ENCODE results near the gene SORCS2.

SORCS2 gene

DNA sequence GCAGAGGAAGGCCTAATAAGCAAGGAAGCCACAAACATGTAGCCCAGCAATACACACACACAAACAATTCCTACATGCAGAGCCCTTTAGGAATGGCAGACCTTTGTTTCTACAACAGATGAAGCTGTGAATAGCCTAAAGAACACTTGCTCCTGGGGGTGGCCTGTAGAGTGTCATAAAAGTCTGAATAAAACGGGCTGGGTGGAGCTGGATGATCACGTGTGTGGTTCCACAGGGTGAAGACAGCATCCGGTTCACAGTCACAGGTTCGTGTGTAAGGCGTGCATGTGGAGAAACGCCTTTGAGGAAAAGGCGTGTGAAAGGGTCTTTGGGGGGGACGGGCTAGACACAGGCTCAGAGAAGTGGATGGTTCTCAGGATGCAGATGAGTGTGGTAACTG is 591.2 kb downstream of the SORCS2 start:
- TF ChIP-seq, protein P1, sequence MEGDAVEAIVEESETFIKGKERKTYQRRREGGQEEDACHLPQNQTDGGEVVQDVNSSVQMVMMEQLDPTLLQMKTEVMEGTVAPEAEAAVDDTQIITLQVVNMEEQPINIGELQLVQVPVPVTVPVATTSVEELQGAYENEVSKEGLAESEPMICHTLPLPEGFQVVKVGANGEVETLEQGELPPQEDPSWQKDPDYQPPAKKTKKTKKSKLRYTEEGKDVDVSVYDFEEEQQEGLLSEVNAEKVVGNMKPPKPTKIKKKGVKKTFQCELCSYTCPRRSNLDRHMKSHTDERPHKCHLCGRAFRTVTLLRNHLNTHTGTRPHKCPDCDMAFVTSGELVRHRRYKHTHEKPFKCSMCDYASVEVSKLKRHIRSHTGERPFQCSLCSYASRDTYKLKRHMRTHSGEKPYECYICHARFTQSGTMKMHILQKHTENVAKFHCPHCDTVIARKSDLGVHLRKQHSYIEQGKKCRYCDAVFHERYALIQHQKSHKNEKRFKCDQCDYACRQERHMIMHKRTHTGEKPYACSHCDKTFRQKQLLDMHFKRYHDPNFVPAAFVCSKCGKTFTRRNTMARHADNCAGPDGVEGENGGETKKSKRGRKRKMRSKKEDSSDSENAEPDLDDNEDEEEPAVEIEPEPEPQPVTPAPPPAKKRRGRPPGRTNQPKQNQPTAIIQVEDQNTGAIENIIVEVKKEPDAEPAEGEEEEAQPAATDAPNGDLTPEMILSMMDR (IDR thresholded peaks at IDR 0.05; ENCODE audit: low read depth, low read length), result no peak

DNA sequence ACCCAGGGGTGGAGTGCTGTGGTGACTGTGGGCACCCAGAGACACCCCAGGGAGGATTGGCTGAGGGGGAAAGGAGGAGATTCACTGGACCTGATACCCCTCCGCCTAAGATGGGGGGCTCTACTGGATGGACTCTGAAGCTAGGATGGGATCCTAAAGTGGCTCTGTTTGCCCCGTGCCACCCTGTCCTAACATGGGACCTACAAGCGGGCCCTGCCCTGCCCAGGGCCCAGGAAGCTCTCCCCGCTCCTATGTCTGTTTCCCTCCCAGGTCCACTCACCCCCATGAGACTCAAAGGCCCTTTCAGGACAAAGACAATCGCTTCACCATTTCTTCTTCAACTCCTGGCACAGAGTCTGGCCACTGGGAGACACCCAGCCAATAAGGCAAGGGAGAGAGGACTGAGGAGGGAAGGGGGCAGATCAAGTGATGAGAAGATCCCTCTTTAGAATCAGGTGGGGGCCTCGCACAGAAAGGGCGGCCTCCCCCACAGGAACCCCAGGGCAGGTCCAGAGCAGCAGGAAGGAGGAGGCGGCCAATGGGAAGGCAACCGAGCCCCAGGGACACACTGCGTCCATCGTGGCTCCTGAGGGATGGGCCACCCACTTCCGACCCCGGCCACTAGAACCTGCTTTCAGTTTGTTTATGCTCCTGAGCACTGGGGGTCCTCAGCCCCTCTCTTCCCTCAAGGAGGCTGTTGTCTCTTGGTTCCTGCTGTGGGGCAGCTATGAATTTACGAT is 592.0 kb downstream of the SORCS2 start:
- TF ChIP-seq, protein P1 (IDR thresholded peaks at IDR 0.05; ENCODE audit: low read depth, low read length), result no peak
- no peak overlapping the region for H3K4me3 ChIP-seq (ENCODE audit: low read depth, low read length)

More for the DNA sequence above, 591.2 kb downstream of the SORCS2 start:
- H3K4me3 ChIP-seq (ENCODE audit: low read depth, low read length), result no peak overlapping the region

DNA sequence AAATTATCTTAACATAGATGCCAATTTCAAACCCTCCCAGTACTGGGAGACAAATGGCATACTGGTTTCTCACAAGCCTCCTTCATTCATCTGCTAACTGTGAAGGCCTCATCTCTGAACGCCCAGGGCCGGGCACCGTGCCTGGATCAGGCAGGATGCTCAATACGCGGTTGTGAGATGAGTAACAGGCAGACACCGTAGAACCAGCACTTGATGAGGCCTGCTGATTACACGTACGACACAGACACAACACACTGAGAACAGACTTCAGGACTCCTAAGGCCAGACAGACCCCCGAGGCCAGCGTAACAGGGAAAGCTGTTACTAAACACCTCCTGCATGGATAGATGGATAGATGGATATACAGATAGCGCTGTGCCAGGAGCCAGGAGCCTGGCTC is 592.7 kb downstream of the SORCS2 start:
- no peak overlapping the region for H3K4me3 ChIP-seq (ENCODE audit: low read depth, low read length)
- TF ChIP-seq, protein P1 (IDR thresholded peaks at IDR 0.05; ENCODE audit: low read depth, low read length), result no peak

DNA sequence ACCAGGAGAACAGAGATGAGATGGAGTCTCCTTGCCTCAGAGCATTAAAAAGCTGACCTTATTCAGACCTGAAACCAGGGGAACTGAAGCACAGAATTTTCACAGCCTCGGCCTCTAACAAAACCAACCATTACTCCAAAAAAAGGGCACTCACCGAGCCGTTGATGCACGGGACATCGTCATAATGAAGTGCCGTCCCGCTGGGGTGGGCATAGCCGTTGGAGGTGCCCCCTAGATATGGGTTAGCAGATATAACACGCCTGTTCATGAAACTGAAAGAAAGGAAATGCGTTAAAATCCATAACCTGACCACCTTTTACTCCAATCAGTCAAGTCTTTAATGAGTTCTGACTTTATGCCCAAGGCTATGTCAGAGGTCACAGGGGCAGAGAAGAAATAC is 593.7 kb downstream of the SORCS2 start:
- no peak overlapping the region for H3K4me3 ChIP-seq (ENCODE audit: low read depth, low read length)
- TF ChIP-seq, protein P1 (IDR thresholded peaks at IDR 0.05; ENCODE audit: low read depth, low read length), result no peak

DNA sequence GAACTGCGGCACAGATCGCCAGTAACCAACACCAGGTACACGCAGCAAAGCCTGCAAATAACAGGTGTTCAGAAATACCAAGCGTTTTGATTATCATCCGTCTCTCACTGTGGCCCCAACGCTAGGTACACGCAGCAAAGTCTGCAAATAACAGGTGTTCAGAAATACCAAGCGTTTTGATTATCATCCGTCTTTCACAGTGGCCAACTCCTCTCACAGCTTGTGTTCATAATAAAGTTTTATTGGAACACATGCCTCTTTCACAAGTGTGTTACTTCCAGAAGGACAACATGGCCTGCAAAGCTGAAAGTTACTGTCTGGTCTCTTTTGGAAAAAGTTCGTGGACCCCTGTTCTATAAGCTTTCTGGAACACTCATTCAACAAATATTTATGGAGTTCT is 594.2 kb downstream of the SORCS2 start:
- H3K4me3 ChIP-seq (ENCODE audit: low read depth, low read length), result no peak overlapping the region
- TF ChIP-seq, protein P1 (IDR thresholded peaks at IDR 0.05; ENCODE audit: low read depth, low read length), result no peak

DNA sequence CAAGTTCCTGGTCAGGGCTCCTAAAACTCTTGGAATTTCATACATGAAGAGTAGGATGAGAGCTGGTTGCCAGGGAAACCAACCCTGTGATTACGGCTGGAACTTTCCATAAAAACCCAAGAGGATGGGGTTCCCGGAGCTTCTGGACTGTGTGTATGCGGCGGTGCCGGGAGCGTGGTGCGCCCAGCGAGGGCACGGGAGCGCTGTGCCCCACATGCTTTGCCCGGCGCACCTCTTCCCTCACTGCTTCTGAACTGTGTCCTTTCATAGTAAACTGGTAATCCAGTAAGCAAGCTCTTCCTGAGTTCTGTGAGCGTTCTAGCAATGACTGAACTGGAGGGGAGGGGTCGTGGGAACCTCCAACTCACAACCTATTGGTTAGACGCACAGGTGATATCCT is 594.7 kb downstream of the SORCS2 start:
- H3K4me3 ChIP-seq (ENCODE audit: low read depth, low read length), result no peak overlapping the region
- TF ChIP-seq, protein P1 (IDR thresholded peaks at IDR 0.05; ENCODE audit: low read depth, low read length), result no peak

DNA sequence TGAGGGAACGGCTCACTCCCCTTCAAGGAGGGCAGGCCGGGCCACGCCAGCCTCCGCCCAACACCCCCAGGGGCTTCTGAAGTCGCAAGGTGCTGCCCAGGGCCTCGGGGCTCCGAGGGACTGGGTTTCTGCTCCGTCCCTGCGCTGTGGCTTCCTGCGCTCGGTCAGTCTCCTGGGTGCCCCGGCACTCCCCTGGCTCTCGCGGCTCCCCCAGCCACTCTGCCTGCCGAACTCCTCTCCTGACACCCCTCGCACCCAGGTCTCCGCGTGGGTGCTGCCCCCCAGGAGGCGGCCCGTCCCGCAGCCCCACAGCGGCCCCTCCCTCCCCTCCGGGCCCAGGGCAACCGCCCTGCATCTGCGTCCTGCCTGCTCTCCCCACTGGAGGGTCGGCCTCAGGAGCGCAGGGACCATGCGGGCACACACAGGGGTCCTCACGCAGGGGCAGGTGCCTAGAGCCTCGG is 595.4 kb downstream of the SORCS2 start:
- no peak overlapping the region for H3K4me3 ChIP-seq (ENCODE audit: low read depth, low read length)
- TF ChIP-seq, protein P1 (IDR thresholded peaks at IDR 0.05; ENCODE audit: low read depth, low read length), result no peak

Data from WI38 (cell line).